8988T (cell line): ENCODE measurements around the gene RIPK3.

ENCODE experiments used
- DNase-seq: peaks from one replicate; pipeline ENCODE4 v3.0.0; 2011

RIPK3 gene

DNA sequence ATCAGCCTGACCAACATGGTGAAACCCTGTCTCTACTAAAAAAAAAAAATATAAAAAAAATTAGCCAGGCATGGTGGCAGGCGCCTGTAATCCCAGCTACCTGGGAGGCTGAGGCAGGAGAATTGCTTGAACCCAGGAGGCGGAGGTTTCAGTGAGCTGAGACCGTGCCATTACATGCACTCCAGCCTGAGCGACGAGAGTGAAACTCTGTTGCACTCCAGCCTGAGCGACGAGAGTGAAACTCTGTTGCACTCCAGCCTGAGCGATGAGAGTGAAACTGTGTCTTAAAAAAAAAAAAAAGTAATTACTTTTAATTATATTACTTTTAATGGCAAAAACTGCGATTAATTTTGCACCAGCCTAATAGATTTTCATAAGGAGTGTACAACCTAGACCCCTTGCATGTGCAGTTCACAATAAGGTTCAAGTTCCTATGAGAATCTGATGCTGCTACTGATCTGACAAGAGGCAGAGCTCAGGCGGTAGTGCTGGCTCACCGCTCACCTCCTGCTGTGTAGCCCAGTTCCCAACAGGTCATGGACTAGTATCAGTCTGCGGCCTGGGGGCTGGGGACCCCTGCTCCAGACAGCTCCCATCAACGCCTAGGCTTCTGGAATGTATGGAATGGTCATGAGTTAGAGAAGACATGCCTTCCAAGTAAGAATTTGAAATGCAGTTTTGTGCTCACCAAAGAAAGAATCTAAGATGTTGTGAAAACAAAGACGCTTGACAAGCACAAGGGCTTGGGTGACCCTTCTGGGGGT, 18.4 kb downstream of the RIPK3 start:
- no peak for DNase-seq

DNA sequence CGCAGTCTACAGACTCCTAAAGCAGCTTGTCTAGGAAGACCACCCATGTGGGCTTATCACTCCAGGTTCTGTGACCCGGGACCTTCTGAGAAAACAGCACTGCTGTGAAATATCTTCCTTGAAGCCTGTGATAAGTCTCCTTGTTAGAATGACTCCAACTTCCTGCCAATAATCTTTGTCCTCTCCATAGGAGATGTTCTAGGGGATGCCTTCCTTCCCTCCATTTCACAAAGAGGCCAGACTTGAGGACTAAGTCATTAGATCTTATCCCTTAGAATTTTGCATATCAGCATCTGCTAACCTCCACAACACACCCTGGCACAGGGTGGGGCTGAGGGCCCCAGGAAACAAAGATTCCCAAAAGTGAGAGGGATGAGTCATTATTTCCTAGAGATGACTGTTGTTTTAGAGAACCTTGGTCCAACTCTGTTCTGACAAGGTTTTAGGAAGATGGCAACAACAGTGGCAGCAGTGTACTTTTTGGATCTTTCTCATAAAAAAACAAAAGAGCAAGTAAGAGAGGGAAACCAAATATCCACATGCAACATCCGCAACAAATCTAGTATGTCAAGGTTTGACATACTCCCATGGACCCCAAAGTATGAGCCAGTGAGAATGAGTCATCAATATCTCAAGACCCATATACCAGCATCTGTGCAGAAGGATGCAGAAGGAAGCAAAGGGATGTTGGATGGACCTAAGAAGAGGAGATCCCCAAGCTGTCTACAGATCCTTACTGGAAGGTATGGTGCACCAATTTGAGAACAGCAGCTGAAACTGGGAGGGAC, 22.5 kb downstream of the RIPK3 start:
- no peak for DNase-seq

DNA sequence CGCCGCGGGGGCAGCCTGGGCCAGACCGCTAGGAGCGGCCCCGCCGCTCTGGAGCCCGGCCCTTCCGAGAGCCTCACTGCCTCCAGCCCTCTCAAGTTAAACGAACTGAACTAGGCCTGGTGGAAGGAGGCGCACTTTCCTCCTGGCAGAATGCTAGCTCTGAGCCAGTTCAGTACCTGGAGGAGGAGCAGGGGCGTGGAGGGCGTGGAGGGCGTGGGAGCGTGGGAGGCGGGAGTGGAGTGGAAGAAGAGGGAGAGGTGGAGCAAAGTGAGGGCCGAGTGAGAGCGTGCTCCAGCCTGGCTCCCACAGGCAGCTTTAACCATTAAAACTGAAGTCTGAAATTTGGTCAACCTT, 23.2 kb downstream of the RIPK3 start:
- DNase-seq, result no peak

DNA sequence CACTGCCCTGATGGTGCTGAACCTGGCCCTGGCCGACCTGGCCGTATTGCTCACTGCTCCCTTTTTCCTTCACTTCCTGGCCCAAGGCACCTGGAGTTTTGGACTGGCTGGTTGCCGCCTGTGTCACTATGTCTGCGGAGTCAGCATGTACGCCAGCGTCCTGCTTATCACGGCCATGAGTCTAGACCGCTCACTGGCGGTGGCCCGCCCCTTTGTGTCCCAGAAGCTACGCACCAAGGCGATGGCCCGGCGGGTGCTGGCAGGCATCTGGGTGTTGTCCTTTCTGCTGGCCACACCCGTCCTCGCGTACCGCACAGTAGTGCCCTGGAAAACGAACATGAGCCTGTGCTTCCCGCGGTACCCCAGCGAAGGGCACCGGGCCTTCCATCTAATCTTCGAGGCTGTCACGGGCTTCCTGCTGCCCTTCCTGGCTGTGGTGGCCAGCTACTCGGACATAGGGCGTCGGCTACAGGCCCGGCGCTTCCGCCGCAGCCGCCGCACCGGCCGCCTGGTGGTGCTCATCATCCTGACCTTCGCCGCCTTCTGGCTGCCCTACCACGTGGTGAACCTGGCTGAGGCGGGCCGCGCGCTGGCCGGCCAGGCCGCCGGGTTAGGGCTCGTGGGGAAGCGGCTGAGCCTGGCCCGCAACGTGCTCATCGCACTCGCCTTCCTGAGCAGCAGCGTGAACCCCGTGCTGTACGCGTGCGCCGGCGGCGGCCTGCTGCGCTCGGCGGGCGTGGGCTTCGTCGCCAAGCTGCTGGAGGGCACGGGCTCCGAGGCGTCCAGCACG, 23.8 kb downstream of the RIPK3 start:
- DNase-seq, result no peak

DNA sequence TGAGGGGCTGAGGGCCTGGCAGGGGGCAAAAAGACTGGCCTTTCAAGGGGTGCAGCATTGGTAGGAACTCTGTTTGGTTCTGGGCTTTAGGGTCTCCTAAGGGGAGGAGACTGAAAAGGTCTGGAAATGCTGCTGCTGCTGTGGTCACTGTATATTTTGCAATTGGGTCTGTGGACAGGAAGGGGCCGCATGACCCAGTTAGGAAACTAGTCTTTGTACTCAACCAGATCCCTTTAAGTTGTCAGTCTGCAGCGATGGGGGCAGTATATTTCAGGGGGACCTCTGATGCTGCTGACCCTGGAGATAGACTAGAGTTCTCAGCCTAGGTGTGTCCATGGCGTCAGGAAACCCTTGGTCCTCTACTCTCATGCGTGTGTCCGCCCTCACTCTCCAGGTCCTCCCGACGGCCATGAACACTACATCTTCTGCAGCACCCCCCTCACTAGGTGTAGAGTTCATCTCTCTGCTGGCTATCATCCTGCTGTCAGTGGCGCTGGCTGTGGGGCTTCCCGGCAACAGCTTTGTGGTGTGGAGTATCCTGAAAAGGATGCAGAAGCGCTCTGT, 24.5 kb downstream of the RIPK3 start:
- DNase-seq, result no peak

DNA sequence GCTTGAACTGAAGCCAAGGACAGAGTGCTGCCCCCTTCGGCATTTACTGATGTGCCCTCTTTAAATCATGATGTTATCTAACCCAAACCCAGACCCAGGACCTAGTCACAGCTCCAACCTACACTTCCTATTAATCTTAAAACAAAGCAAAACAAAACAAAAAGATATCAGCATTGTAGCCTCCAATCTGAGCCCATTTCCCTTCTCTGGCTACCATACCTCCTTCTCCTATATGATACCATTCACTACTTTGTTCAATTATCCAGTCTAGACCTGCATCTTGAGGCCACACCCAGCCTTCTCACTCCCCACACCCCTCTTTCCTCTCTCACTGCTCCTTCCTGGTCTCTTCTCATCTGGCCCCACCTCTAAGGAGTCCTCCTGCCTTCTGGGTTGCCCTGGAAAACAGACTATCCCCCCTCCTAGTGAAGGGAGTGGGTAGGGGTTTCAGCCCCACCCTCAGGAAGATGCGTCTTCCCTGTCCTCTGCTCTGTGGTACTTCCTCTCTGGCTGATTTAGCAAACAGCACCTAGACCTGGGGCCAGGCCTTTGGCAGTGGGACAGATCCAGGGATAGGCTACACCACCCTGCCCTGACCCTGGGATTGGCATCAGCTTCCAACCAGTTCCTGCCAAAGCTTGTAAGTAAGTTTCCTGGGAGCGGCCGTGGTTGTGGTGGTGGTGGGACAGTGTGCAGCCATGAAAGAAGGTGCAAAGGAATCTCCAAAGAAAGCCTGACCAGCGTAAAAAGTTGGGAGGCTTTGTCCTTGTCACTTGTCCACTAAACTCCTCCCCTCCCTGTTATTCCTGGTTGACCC, 25.2 kb downstream of the RIPK3 start:
- no peak for DNase-seq

DNA sequence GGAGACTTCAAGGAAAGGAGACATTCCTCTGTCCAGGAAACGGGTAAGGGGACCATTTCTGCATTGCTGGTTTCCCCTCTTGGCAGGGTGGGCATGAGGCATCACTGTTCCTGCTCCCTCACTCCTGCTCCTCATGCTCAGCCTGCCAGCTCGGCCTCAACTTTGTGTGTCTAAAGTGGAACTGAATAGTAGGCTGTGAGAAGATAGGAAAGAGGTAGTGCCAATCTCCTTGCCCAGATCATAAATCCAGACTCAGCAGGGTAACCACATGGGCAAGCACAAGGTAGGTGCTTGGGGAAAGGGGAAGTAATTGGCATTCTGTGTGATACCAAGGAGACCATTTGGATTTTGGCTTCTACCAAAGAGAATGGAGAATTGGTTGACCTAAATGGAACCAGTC, 25.9 kb downstream of the RIPK3 start:
- DNase-seq, result no peak

DNA sequence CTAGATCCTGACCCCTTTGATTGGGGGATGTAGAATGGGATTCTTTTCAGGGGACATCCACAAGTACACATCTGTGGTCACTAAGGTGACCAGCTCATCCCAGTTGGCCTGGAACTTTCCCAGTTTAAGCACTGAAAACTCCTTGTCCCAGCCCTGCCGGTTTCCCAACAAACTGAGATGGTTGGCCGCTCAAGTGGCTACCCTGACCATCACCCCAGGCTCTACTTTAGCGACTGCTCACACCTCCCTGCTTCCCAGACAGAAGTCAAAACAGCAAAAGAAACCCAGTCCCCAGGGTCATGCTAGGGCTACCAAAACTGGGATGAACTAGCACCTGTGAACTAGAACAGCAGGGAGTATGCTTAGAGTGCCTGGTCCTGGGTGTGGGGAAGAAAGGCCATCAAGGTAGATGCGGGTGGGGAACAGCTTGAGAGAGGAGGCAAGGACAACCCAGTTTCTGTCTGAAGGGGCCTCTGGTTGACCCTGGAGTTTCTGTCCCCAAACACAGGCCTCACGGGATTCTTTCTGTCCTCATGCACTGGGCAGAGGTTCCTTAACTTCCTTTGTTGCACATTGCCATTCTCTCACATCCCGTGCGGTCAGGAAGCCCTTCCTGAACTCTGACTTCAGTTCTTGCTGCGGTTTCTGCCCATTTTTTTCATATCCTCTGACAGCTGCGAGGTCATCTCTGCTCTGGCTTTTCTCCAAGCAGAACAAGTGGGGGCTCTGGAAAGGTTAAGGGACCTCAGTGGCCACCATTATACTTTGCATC, 26.9 kb downstream of the RIPK3 start:
- no peak for DNase-seq

DNA sequence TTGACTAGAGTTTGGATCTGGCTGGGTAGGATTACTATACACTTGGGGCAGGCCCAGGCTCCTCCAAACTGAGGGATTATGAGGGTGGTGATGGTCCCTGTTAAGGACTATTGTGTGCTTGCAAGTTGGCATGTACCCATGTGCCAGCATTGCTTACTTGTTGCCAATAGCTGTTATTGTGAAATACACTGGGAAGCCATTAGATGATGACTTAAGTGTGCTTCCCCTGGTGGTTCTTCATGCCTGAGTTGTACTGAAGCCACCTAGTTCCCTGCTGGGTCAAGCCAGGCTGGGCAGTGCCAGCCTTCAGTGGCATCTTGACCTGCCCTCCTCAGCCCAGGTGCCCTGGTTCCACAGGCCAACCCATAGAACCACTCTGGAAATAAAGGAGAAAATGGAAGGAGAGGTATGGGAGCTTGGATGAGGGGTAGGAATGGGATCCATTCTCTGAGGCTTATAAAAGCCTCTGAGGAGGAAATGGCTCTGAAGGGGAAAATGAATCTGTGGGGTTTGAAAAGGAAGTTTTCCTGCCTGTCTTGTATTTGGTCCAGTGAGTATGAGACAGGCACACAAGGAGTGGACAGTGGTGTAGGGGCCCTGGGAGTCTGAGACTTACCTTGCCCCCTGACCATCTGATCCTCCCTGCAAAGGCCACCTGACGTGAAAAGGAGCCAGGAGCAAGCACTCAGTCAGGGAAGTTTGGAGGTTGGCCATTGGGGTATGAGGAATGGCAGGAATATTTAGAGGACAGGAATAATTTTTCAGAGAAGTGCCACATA, 27.8 kb downstream of the RIPK3 start:
- DNase-seq, result no peak

DNA sequence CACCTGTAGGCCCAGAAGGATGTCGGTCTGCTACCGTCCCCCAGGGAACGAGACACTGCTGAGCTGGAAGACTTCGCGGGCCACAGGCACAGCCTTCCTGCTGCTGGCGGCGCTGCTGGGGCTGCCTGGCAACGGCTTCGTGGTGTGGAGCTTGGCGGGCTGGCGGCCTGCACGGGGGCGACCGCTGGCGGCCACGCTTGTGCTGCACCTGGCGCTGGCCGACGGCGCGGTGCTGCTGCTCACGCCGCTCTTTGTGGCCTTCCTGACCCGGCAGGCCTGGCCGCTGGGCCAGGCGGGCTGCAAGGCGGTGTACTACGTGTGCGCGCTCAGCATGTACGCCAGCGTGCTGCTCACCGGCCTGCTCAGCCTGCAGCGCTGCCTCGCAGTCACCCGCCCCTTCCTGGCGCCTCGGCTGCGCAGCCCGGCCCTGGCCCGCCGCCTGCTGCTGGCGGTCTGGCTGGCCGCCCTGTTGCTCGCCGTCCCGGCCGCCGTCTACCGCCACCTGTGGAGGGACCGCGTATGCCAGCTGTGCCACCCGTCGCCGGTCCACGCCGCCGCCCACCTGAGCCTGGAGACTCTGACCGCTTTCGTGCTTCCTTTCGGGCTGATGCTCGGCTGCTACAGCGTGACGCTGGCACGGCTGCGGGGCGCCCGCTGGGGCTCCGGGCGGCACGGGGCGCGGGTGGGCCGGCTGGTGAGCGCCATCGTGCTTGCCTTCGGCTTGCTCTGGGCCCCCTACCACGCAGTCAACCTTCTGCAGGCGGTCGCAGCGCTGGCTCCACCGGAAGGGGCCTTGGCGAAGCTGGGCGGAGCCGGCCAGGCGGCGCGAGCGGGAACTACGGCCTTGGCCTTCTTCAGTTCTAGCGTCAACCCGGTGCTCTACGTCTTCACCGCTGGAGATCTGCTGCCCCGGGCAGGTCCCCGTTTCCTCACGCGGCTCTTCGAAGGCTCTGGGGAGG, 28.9 kb downstream of the RIPK3 start, which contains the start of gene LTB4R:
Gene LTB4R (plus strand): TSS at position 857 of the 959 bp plus-strand sequence. CDS start 4,150 bp downstream, outside the sequence.
- DNase-seq, result no peak

DNA sequence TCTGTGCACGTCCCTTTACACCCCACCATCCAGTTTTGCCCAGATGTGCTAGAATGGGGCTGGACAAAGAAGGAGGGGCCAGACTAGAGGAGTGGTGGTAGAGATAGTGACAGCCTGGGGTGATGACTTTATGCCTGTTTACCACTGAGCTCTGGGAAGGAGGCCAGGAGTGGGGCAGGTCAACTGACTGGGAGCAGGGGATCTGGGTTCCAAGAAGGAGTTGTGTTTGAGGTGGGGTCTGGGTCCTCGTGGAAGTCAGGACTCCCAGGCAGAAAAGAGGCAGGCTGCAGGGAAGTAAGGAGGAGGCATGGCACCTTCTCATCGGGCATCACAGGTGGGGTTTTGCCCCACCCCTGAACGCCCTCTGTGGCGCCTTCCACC, 29.5 kb downstream of the RIPK3 start:
- DNase-seq, result no peak

DNA sequence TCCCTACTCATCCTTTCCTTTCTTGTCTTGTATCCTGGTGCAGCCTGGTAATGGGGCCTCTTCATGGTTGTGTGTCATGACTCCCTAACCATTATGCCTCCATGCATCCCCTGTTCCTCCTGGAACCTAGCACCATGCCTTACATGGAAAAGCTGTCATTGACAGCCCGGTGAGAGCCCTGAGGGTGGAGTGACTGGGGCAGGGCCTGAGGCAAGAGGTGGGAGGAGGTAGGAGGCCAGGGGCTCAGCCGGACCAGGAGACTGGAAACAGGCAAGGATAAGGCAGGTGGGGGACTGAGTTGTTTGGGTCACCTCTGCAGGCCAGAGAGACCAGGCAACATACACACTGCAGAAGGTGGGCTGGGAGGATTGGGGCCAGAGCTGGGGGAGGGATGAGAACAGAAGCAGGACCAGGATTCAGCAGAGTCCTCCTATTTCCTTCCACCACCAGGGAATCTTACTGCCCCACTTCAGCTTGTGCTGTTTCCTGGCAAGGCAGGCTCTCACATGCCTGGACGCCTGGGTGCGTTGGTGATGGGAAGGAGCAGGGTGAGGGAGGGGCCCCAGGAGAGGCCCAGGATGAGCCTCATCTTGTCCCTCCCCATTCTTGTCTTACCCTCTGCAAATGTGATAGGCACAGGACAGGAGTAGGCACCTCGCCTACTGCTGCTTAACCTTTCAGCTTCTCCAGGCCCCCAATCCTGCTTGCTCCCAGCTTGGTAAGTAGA, 30.1 kb downstream of the RIPK3 start, which contains the start of gene LTB4R2:
Gene LTB4R2 (plus strand): TSS at position 603 of the 727 bp plus-strand sequence. CDS start 525 bp downstream, outside the sequence.
- DNase-seq, result no peak

DNA sequence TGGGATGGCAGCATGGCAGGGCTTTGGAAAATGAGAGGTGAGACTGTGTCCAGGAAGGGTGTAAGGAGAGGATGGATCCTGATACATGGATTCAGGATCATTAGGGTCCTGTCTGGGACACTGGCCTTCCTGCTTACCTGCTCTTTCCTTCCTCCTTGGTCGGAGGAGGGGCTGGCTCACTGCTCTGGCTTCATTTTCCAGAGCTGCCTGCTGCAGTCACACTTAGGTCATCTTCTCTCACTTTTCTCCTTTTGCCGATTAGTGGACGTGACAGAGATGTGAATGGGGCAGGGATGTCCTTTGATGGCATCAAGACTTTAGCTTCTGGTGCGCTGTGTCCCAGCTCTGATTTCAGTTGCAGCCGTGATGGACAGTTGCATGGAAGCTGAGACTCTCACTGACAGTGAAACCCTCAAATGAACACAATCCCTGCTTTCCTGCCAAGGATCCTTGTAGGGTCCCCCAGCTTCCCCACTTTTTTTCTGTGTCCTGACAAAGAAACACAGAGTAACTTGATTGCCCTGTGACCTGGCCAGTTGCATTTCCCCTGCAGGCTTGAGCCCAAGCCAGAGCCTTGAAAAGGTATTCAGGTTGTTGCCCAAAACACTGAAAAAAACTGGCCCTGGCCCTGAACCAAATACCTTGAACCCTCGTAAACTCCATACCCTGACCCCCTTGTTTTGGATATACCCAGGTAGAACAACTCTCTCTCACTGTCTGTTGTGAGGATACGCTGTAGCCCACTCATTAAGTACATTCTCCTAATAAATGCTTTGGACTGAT, 31.3 kb downstream of the RIPK3 start:
- DNase-seq, result no peak

DNA sequence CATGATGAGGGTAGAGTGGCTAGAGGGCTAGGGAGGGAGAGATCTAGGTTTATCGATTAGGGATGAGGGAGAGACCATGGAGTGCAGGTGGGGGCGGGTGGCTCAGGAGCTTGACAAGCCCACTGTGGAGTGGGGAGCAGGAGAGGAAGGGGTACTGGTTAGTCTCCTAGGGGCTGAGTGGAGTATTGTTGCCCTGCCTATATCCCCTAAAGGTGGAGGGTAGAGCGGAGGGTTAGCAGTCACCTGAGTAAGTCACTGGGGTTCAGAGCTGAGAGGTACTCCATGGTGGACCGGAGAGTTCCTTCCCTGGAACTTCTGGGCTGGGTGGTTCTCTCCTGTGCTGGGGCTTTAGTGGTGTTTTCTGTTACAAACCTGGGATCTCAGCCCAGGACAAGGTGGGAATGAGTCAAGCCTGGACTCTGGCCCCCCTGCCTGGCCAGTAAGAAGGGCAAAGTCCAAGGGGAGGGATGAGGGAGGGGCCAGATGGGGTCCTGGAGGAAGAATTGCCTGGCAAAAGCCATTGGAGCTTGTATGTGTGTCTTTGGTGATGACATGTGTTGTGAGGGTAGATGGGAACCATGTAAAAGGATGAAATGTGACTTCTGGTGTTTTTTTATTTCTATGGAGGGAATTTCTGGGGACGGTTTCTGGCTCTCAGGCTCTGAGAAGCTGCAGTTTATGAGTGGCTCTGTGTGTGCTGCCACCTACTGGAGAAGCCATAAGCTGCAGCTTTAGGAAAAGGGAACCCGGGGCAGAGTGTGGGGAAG, 32.0 kb downstream of the RIPK3 start, which contains the start of gene CIDEB:
Gene CIDEB (minus strand): TSS at position 403 of the 767 bp plus-strand sequence. CDS start 119 bp downstream, at position 284.
- peak; percentile 73 for DNase-seq

DNA sequence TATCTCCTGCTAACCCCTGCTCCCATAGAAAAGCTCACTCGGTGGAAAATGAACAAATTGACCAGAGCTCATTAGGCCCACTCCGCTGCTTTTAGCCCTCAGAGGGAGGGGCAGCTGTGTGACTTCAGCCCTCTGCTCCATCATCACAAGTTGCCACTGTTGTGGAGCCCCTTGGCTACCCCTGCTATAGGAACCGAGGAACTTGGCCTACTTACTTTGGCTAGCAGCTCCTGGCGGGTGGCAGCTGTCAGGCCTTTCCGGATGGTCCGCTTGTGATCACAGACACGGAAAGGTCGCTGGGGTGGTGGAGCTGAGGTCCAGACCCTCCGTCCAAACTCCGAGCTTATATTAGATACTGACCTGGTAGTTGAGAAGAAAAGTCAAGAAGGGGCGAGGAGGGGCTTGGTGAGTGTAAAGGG, 32.6 kb downstream of the RIPK3 start:
- no peak for DNase-seq

DNA sequence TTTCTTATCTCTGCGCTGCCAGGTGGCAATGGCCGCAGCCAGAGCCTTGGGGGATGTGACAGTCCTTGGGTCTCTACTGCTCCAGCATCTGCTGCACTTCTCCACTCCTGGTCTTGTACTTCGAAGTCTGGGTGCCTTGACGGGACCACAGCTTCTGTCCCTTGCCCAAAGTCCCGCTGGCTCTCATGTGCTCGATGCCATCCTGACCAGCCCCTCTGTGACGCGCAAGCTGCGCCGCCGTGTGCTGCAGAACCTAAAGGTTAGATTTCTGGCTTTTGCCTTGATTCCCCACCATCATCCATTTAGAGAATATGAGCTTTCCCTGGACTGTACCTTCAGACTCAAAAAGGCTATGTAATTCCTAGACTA, 35.8 kb downstream of the RIPK3 start:
- no peak for DNase-seq
